HG02981 (cell line): ENCODE measurements around the gene STK11IP.

Source experiments
- ATAC-seq: cut with Tn5 transposase; IDR thresholded peaks from one replicate; pipeline ENCODE4 v1.9.1; 2021; ENCODE audit warnings: mild to moderate bottlenecking, moderate library complexity; ENCODE audit not compliant: unreplicated experiment

Gene STK11IP

DNA sequence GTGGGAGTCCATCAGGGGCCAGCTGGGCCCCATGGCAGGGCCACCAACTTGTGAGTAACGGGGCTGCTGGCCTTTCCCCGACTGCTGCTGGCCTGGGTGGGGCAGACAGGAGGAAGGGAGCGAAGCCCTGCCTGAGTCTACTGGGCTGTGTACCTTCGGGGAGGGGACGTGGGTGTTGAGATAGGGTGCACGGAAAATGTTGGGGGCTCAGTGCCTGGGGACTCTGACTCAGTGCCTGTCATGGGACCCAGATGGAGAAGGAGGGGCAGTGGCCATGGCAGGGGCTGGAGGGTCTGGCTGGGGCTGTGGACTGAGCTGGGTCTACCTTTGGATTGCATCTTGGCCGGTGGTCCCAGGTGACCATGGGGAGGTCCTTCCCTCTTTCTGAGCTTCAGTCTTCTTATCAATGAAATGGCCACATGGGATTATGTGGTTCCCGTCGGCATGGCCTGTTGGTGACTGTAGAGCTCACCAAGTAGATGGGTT is 33.8 kb downstream of the STK11IP start:
- no peak for ATAC-seq

- no peak for ATAC-seq
Measured at GRCh38 chr2:219631904-219632759, 34.5 kb downstream of the STK11IP start.

- ATAC-seq = no peak
Measured at GRCh38 chr2:219632760-219633105, 35.1 kb downstream of the STK11IP start.

- ATAC-seq = no peak
Measured at GRCh38 chr2:219633276-219634065, 35.8 kb downstream of the STK11IP start.

GRCh38 chr2:219634171-219634940 is 36.7 kb downstream of the STK11IP start:
- no peak for ATAC-seq

DNA sequence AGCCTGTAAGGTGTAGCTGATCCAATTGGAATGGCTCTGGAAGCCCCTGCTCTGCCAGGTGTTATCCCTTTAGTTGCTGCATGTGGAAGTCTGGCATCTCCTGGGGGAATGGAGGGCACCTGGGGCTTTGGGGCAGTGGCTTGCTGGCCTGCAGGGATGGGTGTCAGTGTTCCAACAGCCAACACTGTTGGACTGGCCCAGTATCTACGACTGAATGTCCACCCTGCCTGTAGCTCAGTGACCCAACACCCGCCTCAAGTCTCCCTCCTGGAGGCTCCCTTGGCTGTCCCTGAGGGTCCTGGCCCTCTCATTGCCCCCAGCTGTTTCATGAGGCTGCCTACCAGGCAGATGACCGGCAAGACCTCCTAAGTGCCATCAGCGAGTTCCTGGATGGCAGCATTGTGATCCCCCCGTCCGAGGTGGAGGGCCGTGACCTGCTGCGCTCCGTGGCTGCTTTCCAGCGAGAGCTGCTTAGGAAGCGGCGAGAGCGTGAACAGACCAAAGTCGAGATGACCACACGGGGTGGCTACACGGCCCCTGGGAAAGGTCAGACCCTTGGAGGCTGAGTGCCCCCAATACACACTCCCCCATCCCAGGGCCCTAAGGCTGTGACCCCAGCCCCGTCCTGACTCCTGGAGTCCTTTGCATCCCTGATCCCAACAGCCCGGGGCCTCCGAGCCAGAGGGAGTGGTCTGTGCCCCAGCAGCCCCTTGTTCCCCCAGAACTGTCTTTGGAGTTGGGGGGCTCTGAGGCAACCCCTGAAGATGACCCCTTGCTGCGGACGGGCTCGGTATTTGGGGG is 37.5 kb downstream of the STK11IP start:
- no peak for ATAC-seq

DNA sequence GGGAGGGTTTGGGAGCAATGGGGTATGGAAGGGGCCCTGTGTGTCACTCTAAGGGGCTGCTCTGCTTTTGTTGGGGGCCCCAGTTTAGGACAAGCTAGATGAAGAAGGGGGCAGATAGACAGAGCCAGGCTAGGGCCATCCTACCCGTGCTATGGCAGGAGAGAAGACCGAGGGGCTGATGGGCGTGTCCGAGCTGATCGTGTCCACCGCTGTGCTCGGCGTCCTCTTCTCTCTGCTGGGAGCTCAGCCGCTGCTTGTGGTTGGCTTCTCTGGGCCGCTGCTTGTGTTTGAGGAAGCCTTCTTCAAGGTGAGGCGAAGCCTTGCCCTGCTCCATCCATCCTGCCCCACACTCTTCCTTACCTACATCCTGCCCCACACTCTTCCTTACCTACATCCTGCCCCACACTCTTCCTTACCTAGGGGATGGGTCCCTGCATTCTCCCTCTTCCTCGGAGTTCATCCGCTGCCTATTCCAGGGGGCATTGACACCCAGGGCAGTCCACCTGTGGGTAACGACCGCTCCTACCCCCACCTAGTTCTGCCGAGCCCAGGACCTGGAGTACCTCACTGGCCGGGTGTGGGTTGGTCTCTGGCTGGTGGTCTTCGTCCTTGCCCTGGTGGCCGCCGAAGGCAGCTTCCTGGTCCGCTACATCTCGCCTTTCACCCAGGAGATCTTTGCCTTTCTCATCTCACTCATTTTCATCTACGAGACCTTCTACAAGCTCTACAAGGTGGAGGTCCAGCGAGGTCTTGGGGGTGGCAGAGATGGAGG is 38.7 kb downstream of the STK11IP start:
- no peak for ATAC-seq

DNA sequence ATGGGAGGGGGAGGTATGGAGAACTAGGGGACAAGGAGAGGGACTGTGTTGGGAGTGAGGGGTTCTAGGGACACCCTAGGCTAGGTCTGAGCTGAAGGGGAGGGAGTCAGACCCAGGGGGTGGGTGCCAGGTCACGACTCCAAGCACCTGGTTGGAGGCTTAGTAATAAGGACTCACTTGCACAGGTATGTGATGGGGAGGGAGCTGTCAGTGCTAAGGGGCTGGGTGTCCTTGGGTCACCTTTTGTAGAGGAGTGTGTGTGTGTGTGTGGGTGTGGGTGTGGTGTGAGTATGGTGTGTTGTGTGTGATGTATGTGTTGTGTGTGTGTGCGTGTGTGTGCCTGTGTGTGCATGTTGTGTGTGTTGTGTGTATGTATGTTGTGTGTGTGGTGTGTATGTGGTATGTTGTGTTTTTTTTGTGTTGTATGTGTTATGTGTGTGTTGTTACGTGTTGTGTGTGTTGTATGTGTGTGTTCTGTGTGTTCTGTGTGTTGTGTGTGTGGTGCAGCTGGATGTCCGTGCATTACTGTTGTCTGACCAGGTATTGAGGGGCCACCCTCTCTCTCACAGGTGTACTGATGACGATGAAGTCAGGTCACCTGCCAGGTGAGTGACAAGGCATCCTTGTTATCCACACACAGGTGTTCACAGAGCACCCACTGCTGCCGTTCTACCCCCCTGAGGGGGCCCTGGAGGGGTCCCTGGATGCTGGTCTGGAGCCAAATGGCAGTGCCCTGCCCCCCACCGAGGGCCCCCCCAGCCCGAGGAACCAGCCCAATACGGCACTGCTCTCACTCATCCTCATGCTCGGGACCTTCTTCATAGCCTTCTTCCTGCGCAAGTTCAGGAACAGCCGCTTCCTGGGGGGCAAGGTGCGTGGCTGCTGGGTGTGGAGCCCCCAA is 39.5 kb downstream of the STK11IP start:
- no peak for ATAC-seq

DNA sequence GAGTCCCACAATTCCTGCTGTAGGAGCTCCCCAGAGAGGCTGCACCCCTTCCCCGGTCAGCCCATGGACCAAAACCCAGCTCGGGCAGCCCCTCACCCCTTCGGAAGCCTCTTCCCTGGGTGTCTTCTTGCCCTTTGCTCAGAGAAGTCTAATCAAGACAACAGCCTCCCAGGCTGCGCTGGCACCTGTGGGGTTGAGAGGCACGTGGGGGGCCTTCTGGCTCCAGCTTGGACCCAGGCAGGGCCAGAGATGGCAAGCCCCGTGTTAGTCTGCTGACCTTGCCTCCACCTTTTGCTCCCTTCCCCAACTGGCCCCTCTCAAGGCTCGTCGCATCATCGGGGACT is 40.2 kb downstream of the STK11IP start:
- ATAC-seq = no peak

GRCh38 chr2:219638217-219638947 is 40.7 kb downstream of the STK11IP start:
- no peak for ATAC-seq

- ATAC-seq = no peak
Measured at GRCh38 chr2:219638948-219639755, 41.5 kb downstream of the STK11IP start.

GRCh38 chr2:219641390-219642068 is 43.9 kb downstream of the STK11IP start:
- ATAC-seq = no peak

GRCh38 chr2:219642069-219642454 is 44.4 kb downstream of the STK11IP start:
- no peak for ATAC-seq

- peak; percentile 97 for ATAC-seq
Measured at GRCh38 chr2:219642465-219643083, 44.9 kb downstream of the STK11IP start.

GRCh38 chr2:219643084-219643473 is 45.4 kb downstream of the STK11IP start:
- no peak for ATAC-seq

DNA sequence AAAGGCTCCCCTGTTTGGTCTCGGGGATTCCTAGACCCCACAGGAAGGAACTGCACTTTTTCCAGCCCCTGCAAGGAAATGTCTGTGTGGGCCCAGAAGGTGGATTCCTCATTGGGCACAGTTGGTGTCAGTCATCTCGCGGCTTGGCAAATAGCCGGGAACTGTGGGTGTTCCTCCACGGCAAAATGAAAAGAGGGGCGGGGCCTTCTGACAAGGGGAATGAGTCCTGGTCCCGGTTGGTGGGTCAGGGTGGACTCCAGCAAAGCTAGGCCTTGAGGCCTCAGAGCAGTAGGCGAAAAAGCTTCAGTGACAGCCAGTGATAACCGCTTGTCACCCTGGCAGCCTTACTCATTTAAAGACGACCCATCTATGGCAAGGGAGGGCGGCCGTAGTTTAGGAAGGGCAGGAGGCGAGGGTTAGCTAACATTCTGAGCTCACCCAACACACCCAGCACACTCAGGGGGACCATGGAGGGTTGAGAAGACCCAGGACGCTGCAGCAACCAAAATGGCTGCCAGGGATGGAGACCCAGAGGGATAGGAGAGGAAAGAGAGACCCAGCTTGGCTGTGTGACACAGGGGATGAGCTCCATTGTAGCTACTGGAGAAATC is 46.2 kb downstream of the STK11IP start:
- ATAC-seq = no peak
